Neural crest cell (in vitro differentiated cells): ENCODE measurements around the gene AGPAT3. TPM values are rescaled to one million over a fixed set of nuclear protein-coding genes. Genes with fewer than 3 reads are reported as not detected.

ENCODE experiments used
- DNase-seq: peaks from one replicate; pipeline ENCODE4 v3.0.0; 2021; ENCODE audit warnings: low read depth, mixed read lengths, low spot score
- H3K27ac Mint-ChIP-seq: one replicate; pipeline ENCODE4 v1.8.0; 2021; ENCODE audit warnings: mild to moderate bottlenecking, mixed read lengths; ENCODE audit not compliant: unreplicated experiment
- H3K27me3 Mint-ChIP-seq: 2 replicates; pipeline ENCODE4 v1.8.0; 2021; ENCODE audit warnings: low read depth, mild to moderate bottlenecking, mixed read lengths
- H3K36me3 Mint-ChIP-seq: 2 replicates; pipeline ENCODE4 v1.8.0; 2021; ENCODE audit warnings: low read depth, mild to moderate bottlenecking, mixed read lengths
- H3K4me1 Mint-ChIP-seq: 2 replicates; pipeline ENCODE4 v1.8.0; 2021; ENCODE audit warnings: mixed read lengths
- H3K4me3 Mint-ChIP-seq: one replicate; pipeline ENCODE4 v1.8.0; 2021; ENCODE audit warnings: mild to moderate bottlenecking, mixed read lengths
- H3K9me3 Mint-ChIP-seq: 2 replicates; pipeline ENCODE4 v1.8.0; 2021; ENCODE audit warnings: mixed read lengths
- CTCF ChIP-seq: fragments of 200-600 bp; sonication (generic); conservative IDR thresholded peaks from 2 replicates; pipeline ENCODE4 v1.5.0; 2021; ENCODE audit warnings: antibody characterized with exemption, mild to moderate bottlenecking
- total RNA-seq: library from RNA; stranded (reverse); gene quantifications from 2 replicates; pipeline ENCODE4 v1.2.1, GENCODE V29; 2021

Gene AGPAT3
- total RNA-seq, 1 donor from 2014 or later, result 37.3 TPM

- Mint-ChIP-seq H3K27me3 (no peaks in the 10 kb centered on the region), H3K4me1 (no peaks in the 10 kb centered on the region), H3K36me3 (no peaks in the 10 kb centered on the region), H3K27ac (no peak overlapping the region), H3K9me3 (peaks cover 6% of the 10 kb centered on the region), H3K4me3 (no peak overlapping the region)
- no peak for DNase-seq
- no peak for TF ChIP-seq CTCF
Observed at GRCh38 chr21:43847301-43847700, 17.7 kb upstream of the AGPAT3 start.

GRCh38 chr21:43848771-43849170 lies 16.3 kb upstream of the AGPAT3 start:
- Mint-ChIP-seq H3K36me3 (no peaks in the 10 kb centered on the region), H3K9me3 (peaks cover 6% of the 10 kb centered on the region), H3K27me3 (no peaks in the 10 kb centered on the region), H3K27ac (no peak overlapping the region), H3K4me1 (no peaks in the 10 kb centered on the region), H3K4me3 (no peak overlapping the region)
- TF ChIP-seq CTCF, result no peak
- no peak for DNase-seq

GRCh38 chr21:43849532-43850299 lies 15.3 kb upstream of the AGPAT3 start:
- Mint-ChIP-seq H3K4me1 (no peaks in the 10 kb centered on the region), H3K27ac (no peak overlapping the region), H3K9me3 (peaks cover 6% of the 10 kb centered on the region), H3K36me3 (no peaks in the 10 kb centered on the region), H3K4me3 (no peak overlapping the region), H3K27me3 (no peaks in the 10 kb centered on the region)
- DNase-seq, result no peak
- no peak for TF ChIP-seq CTCF

- no peak for DNase-seq
- Mint-ChIP-seq H3K4me3 (no peak overlapping the region), H3K36me3 (no peaks in the 10 kb centered on the region), H3K27me3 (no peaks in the 10 kb centered on the region), H3K4me1 (peaks cover 4% of the 10 kb centered on the region), H3K27ac (no peak overlapping the region), H3K9me3 (peaks cover 6% of the 10 kb centered on the region)
- TF ChIP-seq CTCF, result no peak
Observed at GRCh38 chr21:43850728-43851295, 14.2 kb upstream of the AGPAT3 start.

- Mint-ChIP-seq H3K9me3 (peaks cover 6% of the 10 kb centered on the region), H3K27ac (no peak overlapping the region), H3K27me3 (no peaks in the 10 kb centered on the region), H3K4me3 (no peak overlapping the region), H3K4me1 (peaks cover 4% of the 10 kb centered on the region), H3K36me3 (no peaks in the 10 kb centered on the region)
- TF ChIP-seq CTCF, result no peak
- no peak for DNase-seq
Observed at GRCh38 chr21:43851593-43851992, 13.4 kb upstream of the AGPAT3 start.
